WERI-Rb-1 (cell line): Measurements from ENCODE around the gene KCND2.
"Not testable (repeated sequence)": the region's sequence is repeated elsewhere in the genome, so short reads cannot be mapped to it uniquely, and the experiment has no call there.

Experiments
- DNase-seq: peaks from one replicate; pipeline ENCODE4 v3.0.0-alpha.2; 2020
- H3K27ac ChIP-seq: fragments of 250-450 bp; sonication (Bioruptor Pico); 2 replicates; pipeline ENCODE4 v1.5.1; 2020; ENCODE audit warnings: mild to moderate bottlenecking, moderate library complexity
- H3K27me3 ChIP-seq: fragments of 250-450 bp; sonication (Bioruptor Pico); 2 replicates; pipeline ENCODE4 v1.5.1; 2021; ENCODE audit warnings: mild to moderate bottlenecking, low read depth, moderate library complexity; ENCODE audit not compliant: insufficient read depth, severe bottlenecking
- H3K36me3 ChIP-seq: fragments of 250-450 bp; sonication (Bioruptor Pico); 2 replicates; pipeline ENCODE4 v1.5.1; 2020; ENCODE audit warnings: mild to moderate bottlenecking, moderate library complexity
- H3K4me3 ChIP-seq: 2 replicates; pipeline ENCODE4 v1.5.1; 2011; ENCODE audit warnings: low read depth, mild to moderate bottlenecking, control low read depth, low read length
- H3K9me3 ChIP-seq: fragments of 250-450 bp; sonication (Bioruptor Pico); 2 replicates; pipeline ENCODE4 v1.5.1; 2021; ENCODE audit warnings: mild to moderate bottlenecking, moderate library complexity; ENCODE audit not compliant: severe bottlenecking
- CTCF ChIP-seq: IDR thresholded peaks from 2 replicates; pipeline ENCODE4 v1.5.1; 2011; ENCODE audit warnings: low read depth, mild to moderate bottlenecking, control low read depth, inconsistent platforms, low read length

Gene KCND2

GRCh38 chr7:120684463-120684862 lies 411.5 kb downstream of the KCND2 start:
- TF ChIP-seq CTCF: no peak
- H3K36me3 ChIP-seq: no peaks in the 10 kb centered on the region
- no peak overlapping the region for H3K4me3 ChIP-seq
- H3K9me3 ChIP-seq: no peaks in the 10 kb centered on the region
- DNase-seq: no peak
- H3K27ac ChIP-seq: no peak overlapping the region
- no peaks in the 10 kb centered on the region for H3K27me3 ChIP-seq

GRCh38 chr7:120691915-120692314 lies 418.9 kb downstream of the KCND2 start:
- Histone ChIP-seq H3K27me3 (no peaks in the 10 kb centered on the region), H3K4me3 (no peak overlapping the region), H3K9me3 (no peaks in the 10 kb centered on the region), H3K36me3 (no peaks in the 10 kb centered on the region), H3K27ac (no peak overlapping the region)
- no peak for TF ChIP-seq CTCF
- no peak for DNase-seq

- no peak for DNase-seq
These were observed 422.9 kb downstream of the KCND2 start for GRCh38 chr7:120695848-120696247.

GRCh38 chr7:120700796-120701195 lies 427.8 kb downstream of the KCND2 start:
- no peaks in the 10 kb centered on the region for H3K36me3 ChIP-seq
- TF ChIP-seq CTCF: no peak
- no peaks in the 10 kb centered on the region for H3K27me3 ChIP-seq
- no peak overlapping the region for H3K27ac ChIP-seq
- no peak overlapping the region for H3K4me3 ChIP-seq
- no peak for DNase-seq
- no peaks in the 10 kb centered on the region for H3K9me3 ChIP-seq

More at GRCh38 chr7:120695848-120696247, 422.9 kb downstream of the KCND2 start:
- Histone ChIP-seq H3K9me3 (no peaks in the 10 kb centered on the region), H3K4me3 (no peak overlapping the region), H3K36me3 (no peaks in the 10 kb centered on the region), H3K27me3 (no peaks in the 10 kb centered on the region), H3K27ac (no peak overlapping the region)
- TF ChIP-seq CTCF: no peak

GRCh38 chr7:120702408-120702807 lies 429.4 kb downstream of the KCND2 start:
- H3K9me3 ChIP-seq, H3K36me3 ChIP-seq, H3K27me3 ChIP-seq, H3K27ac ChIP-seq, H3K4me3 ChIP-seq, DNase-seq: not testable (repeated sequence)

GRCh38 chr7:120703585-120704240 lies 430.7 kb downstream of the KCND2 start:
- Histone ChIP-seq H3K27me3 (no peaks in the 10 kb centered on the region), H3K9me3 (no peaks in the 10 kb centered on the region), H3K36me3 (no peaks in the 10 kb centered on the region), H3K27ac (no peak overlapping the region), H3K4me3 (no peak overlapping the region)
- DNase-seq: no peak
- no peak for TF ChIP-seq CTCF
